TTC549 (cell line): Measurements from ENCODE around the gene PRR33.
"Not testable (repeated sequence)": the region's sequence is repeated elsewhere in the genome, so short reads cannot be mapped to it uniquely, and the experiment has no call there.

Experiments used
- FAIRE-seq: peaks from 2 replicates; lab custom pipeline; 2012; peaks lifted over from hg19 to GRCh38; lab: Jason Lieb, UNC

The PRR33 gene

GRCh38 chr11:1875093-1875850, 16.4 kb downstream of the PRR33 start:
- FAIRE-seq = no peak

- not testable (repeated sequence) for FAIRE-seq
Measured at GRCh38 chr11:1874441-1875092, 17.1 kb downstream of the PRR33 start.

DNA sequence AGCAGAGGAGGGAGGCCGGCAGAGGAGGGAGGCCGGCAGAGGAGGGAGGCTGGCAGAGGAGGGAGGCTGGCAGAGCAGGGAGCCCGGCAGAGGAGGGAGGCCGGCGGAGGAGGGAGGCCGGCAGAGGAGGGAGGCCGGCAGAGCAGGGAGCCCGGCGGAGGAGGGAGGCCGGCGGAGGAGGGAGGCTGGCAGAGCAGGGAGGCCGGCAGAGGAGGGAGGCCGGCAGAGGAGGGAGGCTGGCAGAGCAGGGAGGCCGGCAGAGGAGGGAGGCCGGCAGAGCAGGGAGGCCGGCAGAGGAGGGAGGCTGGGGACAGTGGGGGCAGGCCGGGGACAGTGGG, 17.9 kb downstream of the PRR33 start:
- not testable (repeated sequence) for FAIRE-seq

DNA sequence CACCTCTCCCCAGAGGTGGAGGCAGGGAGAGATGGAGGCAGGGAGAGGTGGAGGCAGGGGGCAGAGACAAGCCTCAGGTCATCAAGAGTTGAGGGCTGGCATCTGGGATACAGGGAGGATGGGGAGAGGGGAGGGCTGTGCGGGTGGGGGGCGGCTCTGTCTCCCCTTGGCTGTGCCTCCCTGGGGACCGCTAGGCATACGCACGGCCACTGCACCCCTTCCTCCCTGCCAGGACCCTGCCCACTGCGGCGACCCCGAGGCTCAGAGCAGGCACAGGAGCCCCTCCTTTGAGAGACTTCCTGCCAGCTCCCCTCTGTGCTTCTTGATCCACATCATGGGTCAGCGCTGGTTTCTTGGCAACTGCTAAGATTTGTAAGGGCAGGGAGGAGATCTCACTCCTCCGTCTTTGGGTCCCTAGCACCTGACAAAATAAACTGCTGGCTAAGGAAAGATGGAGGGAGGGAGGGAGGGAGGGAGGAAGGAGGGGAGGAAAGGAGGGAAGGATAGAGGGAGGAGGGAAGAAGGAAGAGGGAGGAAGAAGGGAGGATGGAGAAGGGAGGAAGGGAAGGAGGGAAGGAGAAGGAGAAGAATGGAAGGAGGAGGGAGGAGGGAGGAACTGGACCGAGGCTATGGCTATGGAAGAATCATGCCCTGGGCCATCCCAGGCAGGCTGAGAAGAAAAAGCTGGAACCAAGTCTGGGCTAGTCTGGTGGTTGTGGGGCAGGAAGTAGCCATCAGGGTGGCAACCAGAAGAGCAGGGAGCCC, 18.5 kb downstream of the PRR33 start:
- no peak for FAIRE-seq

DNA sequence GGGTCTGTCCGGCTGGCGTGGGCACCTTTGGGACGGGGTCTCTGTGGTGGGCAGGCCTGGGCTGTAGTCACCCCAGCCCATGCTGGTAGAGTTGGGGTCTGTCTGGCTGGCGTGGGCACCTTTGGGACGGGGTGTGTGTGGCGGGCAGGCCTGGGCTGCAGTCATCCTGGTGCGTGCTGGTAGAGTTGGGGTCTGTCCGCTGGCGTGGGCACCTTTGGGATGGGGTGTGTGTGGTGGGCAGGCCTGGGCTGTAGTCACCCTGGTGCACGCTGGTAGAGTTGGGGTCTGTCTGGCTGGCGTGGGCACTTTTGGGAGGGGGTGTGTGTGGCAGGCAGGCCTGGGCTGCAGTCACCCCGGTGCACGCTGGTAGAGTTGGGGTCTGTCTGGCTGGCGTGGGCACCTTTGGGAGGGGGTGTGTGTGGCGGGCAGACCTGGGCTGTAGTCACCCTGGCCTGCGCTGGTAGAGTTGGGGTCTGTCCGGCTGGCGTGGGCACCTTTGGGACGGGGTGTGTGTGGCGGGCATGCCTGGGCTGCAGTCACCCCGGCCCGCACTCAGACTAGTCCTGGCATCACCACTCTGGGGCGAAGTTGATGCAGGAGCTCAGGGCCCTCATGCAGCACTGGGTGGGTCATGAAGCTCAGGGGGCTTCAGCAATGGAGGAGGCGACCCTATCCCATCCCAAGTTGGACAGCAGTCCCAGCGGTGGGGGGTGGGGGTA, 19.3 kb downstream of the PRR33 start:
- FAIRE-seq = no peak

- FAIRE-seq = no peak
Measured at GRCh38 chr11:1871531-1871930, 20.2 kb downstream of the PRR33 start.

GRCh38 chr11:1870721-1871466, 20.8 kb downstream of the PRR33 start:
- no peak for FAIRE-seq

- FAIRE-seq = no peak
Measured at GRCh38 chr11:1870326-1870696, 21.4 kb downstream of the PRR33 start.

DNA sequence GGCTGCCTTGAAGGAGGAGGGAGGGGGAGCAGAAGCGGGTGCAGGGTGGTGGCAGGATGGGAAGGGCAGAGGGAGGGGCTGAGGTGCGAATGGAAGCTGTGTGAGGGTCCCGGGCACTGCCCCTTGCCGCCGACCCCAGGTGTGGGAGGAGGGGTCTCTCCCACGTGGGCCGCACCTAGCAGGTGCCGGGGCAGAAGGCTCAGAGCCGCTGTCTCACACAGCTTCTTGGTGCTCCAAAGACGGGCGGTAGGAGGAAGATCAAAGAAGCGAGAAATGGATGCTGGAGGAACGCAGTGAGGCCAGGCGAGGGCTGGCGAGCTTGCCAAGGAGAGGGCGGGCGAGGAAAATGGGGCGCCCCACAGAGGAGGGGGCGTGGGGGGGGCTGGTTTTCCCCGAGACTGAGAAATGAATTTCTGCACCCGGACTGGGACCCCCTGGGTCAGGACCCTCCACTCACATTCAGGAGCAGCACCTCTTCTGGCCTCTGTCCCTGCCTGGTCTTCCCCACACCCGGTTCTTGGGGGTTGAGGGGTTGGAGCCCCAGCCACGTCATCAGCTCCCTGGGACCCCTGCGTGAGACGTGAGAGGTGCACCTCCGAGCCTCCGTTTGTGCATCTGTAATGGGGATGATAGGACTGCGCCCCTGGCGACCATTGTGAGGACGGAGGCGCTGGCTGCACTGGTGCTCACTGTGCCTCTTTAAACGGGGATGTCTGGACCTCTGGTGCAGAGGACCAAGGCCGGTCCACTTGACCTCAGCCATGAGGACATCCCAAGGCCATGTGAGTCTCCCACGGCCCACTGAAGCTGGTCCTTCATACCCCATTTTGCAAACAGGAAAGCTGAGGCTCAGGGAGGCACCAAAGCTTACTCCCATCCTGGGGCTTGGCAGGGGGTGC, 22.0 kb downstream of the PRR33 start:
- no peak for FAIRE-seq

DNA sequence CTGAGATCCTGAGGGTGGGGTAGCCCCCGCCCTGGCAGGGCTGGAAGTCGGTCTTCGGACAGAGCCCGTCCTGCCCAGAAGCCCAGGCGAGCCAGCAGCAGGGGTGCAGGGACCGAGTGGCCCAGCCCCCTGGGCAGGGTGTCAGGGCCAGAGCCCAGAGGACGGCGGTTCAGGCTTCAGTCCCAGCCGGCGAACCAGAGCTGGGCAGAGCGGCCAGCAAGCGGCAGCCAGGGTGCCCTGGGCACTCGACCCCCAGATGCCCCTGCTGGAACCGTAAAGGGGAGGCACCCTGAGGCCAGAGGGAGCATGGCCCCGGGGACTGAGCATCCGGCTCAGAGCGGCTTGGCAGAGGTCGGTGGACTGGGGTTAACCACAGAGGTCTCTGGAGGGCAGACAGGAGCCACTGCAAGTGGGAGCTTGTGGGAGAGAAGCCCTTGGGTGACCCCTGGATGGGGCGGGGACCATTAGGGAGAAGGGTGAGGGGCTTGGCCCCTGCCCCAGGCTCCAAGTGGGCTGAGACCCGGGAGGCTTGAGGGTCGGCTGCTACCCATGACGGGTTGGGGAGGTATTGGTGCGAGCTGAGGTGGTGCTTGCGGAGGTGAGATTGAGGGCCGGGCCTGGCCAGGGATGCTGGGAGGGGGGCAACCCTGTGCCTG, 22.9 kb downstream of the PRR33 start:
- no peak for FAIRE-seq

DNA sequence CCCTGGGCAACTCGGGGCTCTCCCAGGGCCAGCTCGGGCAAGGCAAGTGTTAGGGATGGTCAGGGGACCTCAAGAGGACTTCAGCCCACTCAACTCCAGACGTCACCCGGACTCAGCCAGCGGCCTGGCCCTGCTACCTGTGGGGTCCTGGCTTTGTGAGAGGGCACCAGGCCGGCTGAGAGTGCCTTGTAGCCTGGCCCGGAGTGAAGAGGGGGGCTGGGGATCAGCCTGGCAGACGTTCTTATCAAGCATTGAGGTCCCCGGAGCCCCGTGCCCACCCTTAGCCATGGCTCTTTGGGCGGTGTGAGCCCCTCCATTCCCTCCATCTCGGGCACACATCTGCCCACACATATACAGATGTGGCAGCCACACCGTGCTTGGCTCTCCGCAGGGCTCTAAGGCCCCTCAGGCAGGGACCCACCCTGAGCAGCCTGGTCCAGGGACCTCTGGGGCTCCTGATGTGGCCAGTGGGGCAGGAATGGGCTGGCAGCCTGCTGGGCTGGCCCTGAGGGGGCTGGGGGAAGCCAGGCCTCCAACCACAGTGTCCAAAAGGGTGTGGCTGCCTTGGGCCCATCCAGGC, 23.5 kb downstream of the PRR33 start:
- no peak for FAIRE-seq

DNA sequence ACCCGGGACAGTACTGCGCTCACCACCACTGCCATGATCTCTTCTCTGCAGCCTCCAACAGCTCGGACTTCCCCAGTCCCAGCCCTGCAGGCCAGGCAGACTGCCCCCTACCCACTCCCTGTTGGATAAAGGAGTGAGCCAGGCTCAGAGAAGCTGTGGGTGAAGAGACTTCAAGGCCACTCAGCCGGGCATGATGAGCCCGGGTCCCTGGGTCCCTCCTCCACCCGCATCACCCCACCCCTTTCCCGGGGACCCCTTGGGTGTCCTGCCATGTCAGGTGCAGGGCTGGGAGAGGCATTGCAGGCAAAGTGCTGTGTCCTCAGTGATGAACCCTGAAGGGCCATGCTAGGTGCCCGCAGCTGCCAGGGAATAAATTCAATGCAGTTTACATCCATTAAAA, 24.3 kb downstream of the PRR33 start:
- FAIRE-seq = no peak

- no peak for FAIRE-seq
Measured at GRCh38 chr11:1866776-1867175, 24.9 kb downstream of the PRR33 start.

- no peak for FAIRE-seq
Measured at GRCh38 chr11:1866226-1866625, 25.5 kb downstream of the PRR33 start.

- no peak for FAIRE-seq
Measured at GRCh38 chr11:1864831-1865665, 26.6 kb downstream of the PRR33 start.

DNA sequence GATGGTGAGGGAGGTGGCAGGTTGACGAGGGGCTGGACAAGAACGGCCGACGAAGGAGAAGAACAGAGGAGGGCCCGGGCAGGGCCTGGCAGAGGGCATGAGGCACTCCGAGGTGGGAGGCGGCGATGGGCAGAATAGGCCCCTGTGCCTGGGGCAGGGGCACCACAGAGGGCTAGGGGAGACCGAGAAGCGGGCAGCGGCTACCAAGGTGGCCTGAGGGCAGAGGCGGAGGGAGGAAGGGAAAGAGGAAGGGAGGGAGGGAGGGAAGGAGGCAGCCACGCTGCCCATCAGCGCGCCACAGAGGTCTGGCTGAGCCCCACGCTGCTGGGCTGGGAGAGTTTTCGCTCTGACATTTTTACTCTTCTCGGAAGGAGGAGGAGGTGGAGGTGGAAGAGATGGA, 27.5 kb downstream of the PRR33 start:
- no peak for FAIRE-seq

- no peak for FAIRE-seq
Measured at GRCh38 chr11:1863352-1864216, 28.1 kb downstream of the PRR33 start.
